Frontal cortex (tissue), 4 donors: ENCODE results near the gene FNDC1. TPM values are rescaled to one million over a fixed set of nuclear protein-coding genes. Genes with fewer than 3 reads are reported as not detected.
"Not testable (repeated sequence)": the region's sequence is repeated elsewhere in the genome, so short reads cannot be mapped to it uniquely, and the experiment has no call there.

Experiments
- DNase-seq, 2 donors: peaks; one replicate each; pipeline ENCODE4 v3.0.0; 2012; ENCODE audit warnings: low spot score in 2 of 2
- FAIRE-seq: peaks from 2 replicates; lab custom pipeline; 2012; peaks lifted over from hg19 to GRCh38; lab: Jason Lieb, UNC
- total RNA-seq: library from RNA; depleted of rRNA; stranded (reverse); fragments of >200 nt; gene quantifications from one replicate; pipeline ENCODE4 v1.2.3, GENCODE V29; 2014
- donor health status: control.
- donor health status: control.
- donor health status: control.

FNDC1 gene
- total RNA-seq, 1 donor from 2014 or later: 1.2 TPM

DNA sequence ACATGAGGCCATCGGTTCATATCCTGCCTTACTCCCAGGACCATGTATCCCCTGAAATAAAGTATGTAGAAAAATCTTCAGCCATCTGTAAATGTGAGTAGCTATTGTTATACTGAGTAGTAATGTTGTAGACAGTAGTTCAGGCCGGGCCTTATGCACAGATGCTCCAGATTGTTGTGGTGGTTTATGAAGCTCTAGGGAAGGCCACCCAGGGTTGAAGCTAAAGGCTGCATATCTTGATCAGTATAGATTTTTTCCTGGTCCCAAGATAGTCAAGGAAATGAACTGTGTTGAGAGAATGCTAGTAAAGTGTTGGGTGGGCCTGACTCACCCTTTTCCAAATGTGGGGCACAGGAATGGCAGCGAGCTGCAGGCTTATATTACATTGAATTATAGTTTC lies 81.4 kb downstream of the FNDC1 start:
- no peak for FAIRE-seq

DNA sequence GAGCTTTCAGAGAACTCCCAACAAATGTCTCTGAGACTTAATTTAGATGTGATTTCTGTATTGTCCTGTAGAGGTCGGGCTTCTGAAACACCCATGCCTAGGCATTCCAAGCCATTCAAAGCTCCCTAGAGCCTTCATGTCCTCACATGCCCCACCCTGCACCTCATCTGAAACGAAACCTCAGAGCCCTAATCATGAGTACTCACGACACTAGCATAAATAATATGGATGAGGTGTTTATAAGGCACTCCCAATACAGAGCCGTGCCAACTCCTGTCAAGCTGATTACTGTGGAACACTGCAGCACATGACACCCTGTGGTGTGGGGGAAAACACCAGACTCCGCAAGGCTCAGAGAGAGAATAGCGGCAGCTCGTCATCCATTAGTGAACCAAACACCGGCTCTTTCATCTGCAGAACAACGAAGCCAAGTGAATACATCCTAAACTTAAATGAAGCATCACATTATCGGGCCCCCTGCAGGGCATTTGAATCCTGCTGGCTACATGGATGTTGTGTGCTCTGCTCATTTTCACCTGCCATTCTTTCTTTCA lies 83.8 kb downstream of the FNDC1 start:
- DNase-seq (peak in 1 of 2 donors; percentile 51), FAIRE-seq (no peak)

More for the DNA sequence above, 81.4 kb downstream of the FNDC1 start:
- DNase-seq: no peak

DNA sequence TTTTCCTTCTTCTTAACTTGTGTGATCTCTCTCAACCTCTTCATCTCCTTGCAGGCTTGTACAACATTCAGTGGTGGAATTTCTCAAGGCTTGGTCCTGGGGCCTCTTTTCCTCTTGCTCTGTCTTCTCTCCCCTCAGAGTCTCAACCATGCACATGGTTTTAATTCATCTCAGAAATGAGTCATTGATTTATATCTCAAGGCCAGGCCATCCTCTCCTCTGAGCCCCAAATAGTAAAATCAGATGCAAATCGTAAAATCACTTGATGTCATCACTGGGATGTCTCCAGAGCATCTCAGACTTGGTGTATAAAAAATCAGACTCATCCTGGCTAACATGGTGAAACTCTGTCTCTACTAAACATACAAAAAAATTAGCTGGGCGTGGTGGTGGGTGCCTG lies 85.0 kb downstream of the FNDC1 start:
- FAIRE-seq: no peak
- DNase-seq: no peak

DNA sequence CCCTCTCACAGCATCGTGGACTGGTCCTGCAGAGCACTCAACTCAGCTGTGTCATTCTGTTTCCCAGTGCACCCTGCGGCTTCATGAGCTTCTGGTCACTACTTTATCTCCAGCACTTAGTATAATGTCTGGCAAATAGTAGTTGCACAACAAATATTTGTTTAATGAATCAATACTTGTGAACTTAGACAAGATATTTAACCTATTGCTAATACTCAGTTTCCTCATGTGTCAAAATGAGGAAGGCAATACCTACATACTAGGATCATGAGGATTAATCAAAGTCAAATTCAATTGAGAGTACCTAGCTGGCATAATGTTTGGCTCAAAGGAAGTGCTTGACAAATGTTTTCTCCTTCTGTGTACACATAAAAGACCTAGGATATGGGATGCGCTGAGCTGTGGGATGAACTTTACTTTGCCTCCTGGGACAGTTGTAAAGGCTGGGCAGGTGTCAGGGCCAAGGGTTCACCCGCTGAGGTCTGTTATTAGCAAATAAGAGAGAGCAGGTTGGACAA lies 86.3 kb downstream of the FNDC1 start:
- no peak for FAIRE-seq
- DNase-seq: no peak

DNA sequence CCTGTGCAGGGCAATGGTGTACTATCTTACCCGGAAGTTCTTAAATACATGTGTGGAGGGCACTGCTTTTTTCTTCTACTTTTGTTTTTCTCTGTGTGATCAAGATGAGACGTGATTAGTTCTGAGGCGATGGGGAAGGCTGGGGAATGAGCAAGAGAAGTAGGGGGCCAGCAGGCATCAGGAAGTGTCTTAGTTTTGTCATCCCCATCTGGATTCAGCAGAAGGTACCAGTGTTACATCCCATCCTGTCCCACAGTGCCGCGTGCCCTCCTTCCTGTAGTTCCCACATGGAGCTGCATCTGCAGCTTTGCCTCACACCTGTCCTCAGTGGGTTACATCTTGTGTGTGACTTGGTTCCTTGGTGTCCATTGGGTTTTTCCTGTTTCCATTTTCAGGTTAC lies 86.9 kb downstream of the FNDC1 start:
- FAIRE-seq (no peak), DNase-seq (no peak)

DNA sequence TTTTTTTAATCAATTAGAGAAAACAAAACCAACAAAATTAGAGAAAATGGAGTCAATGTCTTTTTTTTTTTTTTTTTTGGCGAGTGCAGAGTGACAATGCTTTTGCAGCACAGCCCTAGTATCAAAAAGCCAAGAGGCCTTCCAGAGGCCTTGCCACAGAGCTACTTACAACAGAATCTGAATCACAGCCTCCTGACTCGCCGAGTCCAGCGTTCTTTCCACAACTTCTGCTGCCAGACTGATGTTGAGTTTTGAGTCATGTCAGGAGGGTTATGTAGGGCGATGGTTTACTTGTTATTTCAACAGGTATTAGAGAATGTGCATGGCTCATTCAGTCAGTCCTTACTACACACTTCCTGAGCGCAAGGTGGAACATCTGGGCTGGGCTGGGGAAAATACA lies 88.6 kb downstream of the FNDC1 start:
- FAIRE-seq (no peak), DNase-seq (no peak)

DNA sequence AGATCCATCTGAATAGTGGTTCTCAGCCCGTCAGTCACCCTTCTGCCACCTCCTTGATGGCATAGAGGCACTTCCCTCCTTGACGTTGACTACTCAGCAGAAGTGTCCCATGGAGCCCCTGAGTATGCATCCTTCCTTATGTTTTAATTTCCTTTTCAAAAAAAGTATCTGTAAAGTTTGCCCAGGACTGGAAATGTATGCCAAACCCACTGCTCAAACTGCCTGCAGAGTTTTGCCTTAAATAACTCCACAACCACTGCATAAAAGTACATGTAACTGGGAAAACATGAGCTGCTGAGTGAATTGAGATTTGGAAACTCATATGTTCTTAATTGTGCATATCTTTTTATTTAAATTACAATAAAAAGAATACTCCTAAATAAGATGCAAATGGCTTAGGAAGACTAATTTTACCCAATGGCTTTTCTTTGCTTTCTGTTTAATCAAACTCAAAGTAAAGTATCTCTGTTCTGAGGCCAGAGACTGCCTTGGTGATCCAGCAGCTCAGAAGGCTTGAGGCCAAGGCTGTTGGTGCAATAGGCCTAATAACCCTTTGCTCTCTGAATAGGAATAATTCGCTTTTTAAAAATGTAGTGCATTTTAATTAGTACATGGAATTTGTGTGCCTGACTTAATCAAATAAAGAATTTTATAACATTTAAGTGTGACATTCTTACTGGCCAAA lies 90.4 kb downstream of the FNDC1 start:
- FAIRE-seq (no peak), DNase-seq (no peak)

DNA sequence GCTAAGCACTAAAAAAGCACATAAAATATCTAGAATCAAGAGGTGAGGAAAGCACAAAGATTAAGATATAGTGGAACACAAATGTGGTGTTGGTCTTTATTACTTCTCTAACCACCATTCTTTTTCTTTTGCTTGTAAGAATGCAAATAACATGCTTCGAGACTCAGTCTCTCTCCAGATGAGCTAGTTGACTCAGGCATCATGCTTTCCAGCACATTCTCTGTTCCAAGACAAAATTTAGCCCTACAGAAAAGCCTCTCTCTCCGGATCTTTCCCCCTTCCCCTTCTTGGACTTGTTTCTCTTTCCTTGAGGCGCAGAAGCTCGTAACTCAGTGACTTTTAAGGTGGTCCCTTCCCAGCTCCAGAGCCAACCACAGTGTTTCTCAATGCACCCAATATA lies 91.0 kb downstream of the FNDC1 start:
- no peak for DNase-seq
- FAIRE-seq: no peak

DNA sequence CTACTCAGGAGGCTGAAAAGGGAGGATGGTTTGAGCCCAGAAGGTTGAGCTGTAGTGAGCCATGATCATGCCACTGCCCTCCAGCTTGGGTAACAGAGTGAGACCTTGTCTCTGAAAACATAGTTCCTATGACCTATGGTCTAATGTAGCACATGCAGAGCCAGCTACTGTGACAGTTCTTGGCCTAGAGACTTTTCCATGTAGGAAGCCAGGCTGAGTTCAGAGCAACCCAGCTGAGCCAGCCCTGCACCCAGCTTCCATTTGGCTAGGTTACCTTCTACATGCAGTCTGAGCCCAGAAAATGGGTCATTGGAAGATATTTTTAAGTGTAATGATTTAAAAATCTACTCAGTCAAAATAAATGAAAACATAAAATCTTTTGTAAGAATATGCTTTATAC lies 92.8 kb downstream of the FNDC1 start:
- DNase-seq (no peak), FAIRE-seq (no peak)

DNA sequence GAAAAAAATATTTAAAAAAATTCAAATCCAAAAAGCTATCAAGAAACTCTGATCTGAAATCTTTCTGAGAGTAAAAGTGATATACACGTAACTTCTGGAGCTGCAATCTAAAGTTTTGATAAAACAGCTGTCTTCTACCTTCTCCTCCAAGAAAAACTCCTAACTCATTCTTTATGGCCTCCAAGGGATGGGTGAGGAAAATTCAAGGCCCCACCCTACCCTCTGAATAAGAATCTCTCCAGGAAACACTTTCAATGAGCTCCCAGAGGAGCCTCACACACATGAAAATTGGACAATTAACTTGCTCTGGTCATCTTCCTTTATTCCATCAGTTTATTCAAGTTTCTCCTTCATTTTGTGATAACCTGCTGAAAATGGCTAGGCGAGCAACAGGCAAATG lies 93.4 kb downstream of the FNDC1 start:
- DNase-seq: no peak
- no peak for FAIRE-seq

DNA sequence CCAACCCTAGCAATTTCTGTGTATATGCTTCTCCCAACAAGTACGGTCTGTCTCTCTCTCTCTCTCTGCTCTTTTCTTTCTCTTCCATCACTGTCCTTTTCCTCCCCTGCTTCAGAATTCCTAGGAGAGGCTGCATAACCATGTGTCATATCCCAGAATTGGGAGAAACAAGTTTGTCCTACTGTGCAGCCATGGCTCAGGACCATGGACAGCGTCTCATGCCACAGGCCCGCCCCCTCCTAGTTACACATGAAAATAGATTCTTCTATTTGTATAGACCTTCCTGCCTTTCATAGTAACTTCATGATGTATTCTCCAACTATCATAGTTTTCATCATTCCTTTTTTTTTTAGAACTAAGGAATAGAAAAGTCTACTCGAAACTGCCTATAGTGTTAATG lies 98.0 kb downstream of the FNDC1 start:
- DNase-seq (no peak), FAIRE-seq (no peak)

DNA sequence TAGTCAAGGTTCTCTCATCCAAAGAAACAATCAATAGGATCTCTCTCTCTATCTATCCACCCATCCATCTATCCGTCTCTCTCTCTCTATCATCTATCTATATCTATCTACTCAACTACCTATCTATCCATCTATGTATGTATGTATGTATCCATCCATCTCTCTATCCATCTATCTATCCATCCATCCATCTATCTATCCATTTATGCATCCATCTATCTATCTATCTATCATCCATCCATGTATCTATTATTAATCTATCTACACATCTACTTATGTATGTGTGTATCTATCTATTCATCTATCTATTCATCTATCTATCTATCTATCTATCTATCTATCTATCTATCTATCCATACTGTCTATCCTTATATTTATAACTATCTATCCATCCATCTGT lies 99.3 kb downstream of the FNDC1 start:
- DNase-seq (no peak), FAIRE-seq (no peak)

DNA sequence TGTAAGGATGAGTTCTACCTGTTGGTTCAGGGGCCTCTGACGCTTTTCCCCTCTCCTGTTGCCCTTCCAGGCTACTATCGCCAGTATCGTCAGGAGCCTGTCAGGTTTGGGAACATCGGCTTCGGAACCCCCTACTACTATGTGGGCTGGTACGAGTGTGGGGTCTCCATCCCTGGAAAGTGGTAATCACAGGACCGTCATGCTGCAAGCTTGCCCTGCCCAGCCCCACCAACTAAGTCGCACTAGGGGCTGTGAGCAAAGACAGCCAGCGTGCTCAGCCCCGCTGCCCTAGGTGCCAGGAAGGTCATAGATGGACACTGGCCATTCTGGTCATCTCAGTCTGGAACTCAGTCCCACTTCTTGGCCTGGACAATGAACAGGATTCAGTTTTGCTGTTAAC lies 102.1 kb downstream of the FNDC1 start:
- DNase-seq (no peak), FAIRE-seq (no peak)

DNA sequence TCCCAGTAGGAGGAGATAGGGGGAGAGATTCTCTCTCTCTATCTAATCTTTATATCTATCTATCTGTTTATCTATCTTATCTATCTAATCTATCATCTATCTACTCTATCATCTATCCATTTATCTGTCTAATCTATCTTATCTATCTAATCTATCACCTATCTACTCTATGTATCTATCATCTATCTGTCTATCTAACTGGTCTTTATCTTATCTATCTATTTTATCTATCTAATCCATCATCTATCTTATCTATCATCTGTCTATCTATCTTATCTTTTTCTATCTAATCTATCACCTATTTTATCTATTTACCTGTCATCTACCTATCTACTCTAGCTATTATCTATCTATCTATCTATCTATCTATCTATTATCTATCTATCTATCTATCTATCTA lies 109.4 kb downstream of the FNDC1 start:
- DNase-seq (no peak), FAIRE-seq (no peak)

DNA sequence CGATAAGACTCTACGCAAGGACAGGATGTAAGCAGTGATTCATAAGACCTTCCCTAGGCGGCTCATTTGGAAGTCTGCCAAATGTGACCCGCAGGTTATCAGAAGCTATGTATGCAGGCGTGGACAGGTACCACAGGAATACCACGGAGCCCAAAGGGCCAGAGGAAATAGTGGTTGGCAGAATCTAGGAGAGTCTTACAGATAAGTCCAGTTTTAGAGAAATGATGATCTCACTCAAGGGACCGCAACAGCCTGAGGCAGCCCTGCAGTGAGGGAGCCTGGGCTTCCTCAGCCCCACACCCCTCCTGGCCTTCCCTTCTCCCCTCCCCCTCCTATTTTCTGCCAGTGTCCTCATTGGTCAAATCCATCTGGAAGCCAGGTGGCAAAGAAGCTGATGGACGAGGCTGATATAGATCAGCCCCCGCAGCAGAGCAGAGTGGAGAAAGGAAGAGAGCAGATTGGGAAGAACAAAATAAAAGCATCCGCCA lies 110.6 kb downstream of the FNDC1 start:
- no peak for FAIRE-seq
- no peak for DNase-seq

DNA sequence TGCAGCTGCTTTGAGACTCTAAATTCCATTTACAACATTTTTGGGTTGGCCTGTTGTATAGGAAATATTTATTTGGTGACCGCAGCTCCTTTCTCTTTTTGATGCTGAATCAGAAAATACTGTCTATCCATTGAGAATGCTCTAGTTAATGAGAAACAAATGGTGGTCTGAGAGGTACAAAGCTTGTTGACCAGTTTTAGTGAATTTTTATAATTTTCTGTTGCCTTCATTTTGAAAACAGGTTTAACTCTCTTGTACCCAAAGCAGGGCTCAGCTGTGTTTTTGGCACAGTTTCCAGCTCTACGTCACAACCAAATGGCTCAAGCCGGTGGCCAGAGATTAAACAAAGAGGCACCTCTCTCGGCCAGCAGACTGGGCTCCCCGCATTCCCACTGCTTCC lies 113.2 kb downstream of the FNDC1 start:
- DNase-seq (no peak), FAIRE-seq (no peak)

DNA sequence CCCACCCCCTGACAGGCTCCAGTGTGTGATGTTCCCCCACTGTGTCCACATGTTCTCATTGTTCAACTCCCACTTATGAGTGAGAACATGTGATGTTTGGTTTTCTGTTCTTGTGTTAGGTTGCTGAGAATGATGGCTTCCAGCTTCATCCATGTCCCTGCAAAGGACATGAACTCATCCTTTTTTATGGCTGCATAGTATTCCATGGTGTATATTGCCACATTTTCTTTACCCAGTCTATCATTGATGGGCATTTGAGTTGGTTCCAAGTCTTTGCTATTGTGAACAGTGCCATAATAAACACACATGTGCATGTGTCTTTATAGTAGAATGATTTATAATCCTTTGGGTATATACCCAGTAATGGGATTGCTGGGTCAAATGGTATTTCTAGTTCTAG lies 115.5 kb downstream of the FNDC1 start:
- not testable (repeated sequence) for DNase-seq, FAIRE-seq

DNA sequence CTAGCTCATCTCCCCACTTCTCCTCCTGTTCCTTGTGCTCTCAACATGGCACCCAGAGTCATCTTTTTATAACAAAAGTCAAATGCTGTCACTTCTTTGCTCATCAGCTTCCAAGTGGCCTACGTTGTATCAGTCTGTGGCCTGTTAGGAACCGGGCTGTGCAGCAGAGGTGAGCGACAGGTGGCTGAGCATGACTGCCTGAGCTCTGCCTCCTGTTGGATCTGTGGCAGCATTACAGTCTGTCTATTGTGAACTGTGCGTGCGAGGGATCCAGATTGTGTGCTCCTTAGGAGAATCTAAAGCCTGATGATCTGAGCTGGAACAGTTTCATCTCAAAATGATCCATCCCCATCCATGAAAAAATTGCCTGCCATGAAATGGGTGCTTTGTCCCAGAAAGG lies 129.6 kb downstream of the FNDC1 start:
- no peak for DNase-seq
- no peak for FAIRE-seq

DNA sequence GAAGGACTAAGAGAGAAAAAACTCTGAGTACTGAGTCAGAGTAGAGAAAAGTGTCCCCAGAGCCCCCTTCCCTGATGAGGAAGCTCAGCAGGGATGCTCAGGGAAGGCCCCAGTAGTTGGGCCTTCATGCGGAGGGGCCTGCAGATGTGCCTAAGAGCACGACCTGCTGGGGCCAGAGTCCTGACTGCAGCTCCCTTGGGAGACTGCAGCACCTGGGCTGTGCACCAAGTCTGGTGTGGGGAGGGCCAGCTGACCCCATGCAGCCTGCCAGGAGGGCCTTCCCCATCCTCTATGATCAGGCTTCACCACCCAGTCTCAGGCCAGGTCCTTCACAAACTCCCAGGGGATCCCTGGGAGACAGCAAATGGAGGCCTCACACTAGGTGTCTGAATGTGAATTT lies 130.4 kb downstream of the FNDC1 start:
- DNase-seq (no peak), FAIRE-seq (no peak)

DNA sequence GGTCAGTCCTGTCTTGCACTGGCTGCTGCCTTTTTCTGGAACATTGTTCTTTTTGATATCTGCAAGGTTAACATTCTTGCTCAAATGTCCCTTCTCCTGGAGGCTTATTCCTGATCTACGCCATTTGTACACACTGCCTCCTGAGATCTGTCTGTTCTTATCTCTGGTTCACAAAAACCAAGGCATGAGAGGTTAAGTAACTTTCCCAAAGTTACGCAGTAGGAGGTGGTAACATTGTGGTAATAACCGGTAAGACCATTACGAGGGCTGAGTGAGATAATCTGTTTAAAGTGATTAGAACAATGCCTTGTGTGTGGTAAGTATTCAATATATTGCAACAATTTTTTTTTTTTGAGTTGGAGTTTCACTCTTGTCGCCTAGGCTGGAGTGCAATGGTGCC lies 132.1 kb downstream of the FNDC1 start:
- no peak for DNase-seq
- FAIRE-seq: no peak

DNA sequence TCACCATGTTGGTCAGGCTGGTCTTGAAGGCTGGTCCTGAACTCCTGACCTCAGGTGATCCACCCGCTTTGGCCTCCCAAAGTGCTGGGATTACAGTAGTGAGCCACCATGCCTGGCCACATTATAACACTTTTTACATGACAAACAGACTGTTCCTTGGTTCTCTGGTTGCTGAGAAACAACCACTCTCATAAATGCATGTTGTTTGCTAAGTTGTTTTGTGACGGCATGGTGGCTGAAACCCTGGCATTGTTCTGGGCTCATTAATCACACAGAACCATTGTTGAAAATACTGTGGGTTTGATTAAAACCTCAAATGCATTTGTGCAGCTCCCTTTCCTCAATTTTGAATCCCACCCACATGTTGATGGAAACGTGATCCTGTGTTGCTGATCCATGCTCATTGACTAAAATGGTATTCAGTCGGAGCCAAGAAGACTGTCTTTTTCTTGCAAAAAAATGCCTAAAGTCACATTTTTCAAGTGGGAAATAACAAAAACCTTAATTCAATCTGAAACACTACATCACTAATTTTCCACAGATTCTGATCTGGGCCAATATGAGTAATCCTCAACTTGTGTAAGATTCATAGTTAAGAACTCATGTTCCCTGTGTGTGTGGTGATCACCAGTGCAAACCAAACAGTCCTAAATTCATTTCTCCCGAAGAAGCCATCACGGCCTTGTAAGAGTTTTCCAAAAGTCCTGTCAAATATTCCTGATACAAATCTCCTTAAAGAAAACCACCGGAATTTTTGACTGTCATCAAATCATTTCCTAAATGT lies 132.8 kb downstream of the FNDC1 start:
- DNase-seq: no peak

More for the DNA sequence above, 132.8 kb downstream of the FNDC1 start:
- FAIRE-seq: no peak
